ENCODE measurements around the gene DISC1. TPM values are rescaled to one million over a fixed set of nuclear protein-coding genes. Genes with fewer than 3 reads are reported as not detected.

DISC1 gene
- total RNA-seq, 2 donors from 2014 or later: 6.7 to 9.3 TPM

DNA sequence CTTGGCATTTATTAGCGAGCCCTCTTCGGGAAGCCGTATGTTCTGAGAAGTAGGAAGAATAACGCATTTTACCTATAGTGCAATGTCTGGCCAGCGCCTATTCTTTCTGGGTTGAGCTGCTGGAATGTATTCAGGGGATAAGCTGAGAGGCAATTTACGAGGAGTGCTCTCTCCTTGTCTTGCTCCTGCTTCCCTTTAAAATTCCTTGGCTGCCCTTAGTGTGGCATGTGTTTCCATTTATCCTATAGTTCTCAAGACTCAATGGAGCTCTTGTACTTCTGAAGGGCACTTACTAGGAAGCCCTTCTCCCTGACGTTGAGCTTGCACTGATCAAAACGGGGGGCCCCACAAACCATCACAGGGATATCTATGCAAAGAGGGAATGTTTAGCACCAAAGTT, 364.6 kb downstream of the DISC1 start:
- intact Hi-C loops (cut with DNase I): no loop called here
- H3K4me3 ChIP-seq: no peak overlapping the region
- no peaks in the 10 kb centered on the region for H3K9me3 ChIP-seq
- H3K36me3 ChIP-seq: no peaks in the 10 kb centered on the region
- TF ChIP-seq POLR2A (IDR thresholded peaks at IDR 0.05): no peak
- TF ChIP-seq POLR2AphosphoS5 (IDR thresholded peaks at IDR 0.05): no peak
- TF ChIP-seq CTCF (IDR thresholded peaks at IDR 0.05): no peak
- no peaks in the 10 kb centered on the region for H3K4me1 ChIP-seq (replicated peaks)
- H3K27me3 ChIP-seq (replicated peaks; ENCODE audit: insufficient read depth): no peaks in the 10 kb centered on the region
- WGBS: 60% methylated on average over 8 of the region's 8 CpGs
- H3K27ac ChIP-seq: no peak overlapping the region
- DNase-seq (ENCODE audit: low spot score): no peak

GRCh38 chr1:231993968-231994455, 367.4 kb downstream of the DISC1 start:
- 84% methylated on average over 2 of the region's 2 CpGs for WGBS
- no peaks in the 10 kb centered on the region for H3K27me3 ChIP-seq (replicated peaks; ENCODE audit: insufficient read depth)
- intact Hi-C loops (cut with DNase I): no loop called here
- no peaks in the 10 kb centered on the region for H3K4me1 ChIP-seq (replicated peaks)
- H3K9me3 ChIP-seq: no peaks in the 10 kb centered on the region
- H3K4me3 ChIP-seq: no peak overlapping the region
- DNase-seq (ENCODE audit: low spot score): no peak
- no peaks in the 10 kb centered on the region for H3K36me3 ChIP-seq
- TF ChIP-seq CTCF (IDR thresholded peaks at IDR 0.05) (no peak), POLR2A (IDR thresholded peaks at IDR 0.05) (no peak), POLR2AphosphoS5 (IDR thresholded peaks at IDR 0.05) (no peak)
- no peak overlapping the region for H3K27ac ChIP-seq

GRCh38 chr1:231998791-231999190, 372.2 kb downstream of the DISC1 start:
- Histone ChIP-seq H3K4me3 (no peak overlapping the region), H3K9me3 (no peaks in the 10 kb centered on the region), H3K27ac (no peak overlapping the region), H3K27me3 (replicated peaks; ENCODE audit: insufficient read depth) (no peaks in the 10 kb centered on the region), H3K4me1 (replicated peaks) (no peaks in the 10 kb centered on the region), H3K36me3 (no peaks in the 10 kb centered on the region)
- 98% methylated on average over 2 of the region's 2 CpGs for WGBS
- no peak for TF ChIP-seq CTCF (IDR thresholded peaks at IDR 0.05)
- no peak for TF ChIP-seq POLR2A (IDR thresholded peaks at IDR 0.05)
- intact Hi-C loops (cut with DNase I): no loop called here
- no peak for DNase-seq (ENCODE audit: low spot score)

DNA sequence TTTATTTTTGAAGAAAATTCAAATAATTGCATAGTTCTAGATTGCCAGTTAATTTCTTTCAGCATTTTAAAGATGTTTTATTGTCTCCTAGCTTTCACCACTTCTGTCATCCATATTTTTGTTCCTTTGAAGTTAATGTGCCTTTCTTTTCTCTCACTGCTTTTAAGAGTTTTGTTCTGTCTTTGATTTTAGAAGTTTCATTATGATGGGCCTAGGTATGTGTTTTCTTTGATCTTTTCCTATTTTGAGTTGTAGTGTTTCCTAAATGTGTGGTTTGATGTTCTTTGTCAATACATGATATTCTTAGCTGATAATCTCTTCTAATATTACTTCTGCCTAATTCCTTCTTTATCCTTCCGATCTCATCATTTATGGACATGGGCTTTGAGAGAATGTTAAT, 378.7 kb downstream of the DISC1 start:
- Histone ChIP-seq H3K27ac (no peak overlapping the region), H3K9me3 (no peaks in the 10 kb centered on the region), H3K27me3 (replicated peaks; ENCODE audit: insufficient read depth) (no peaks in the 10 kb centered on the region), H3K4me1 (replicated peaks) (no peaks in the 10 kb centered on the region), H3K36me3 (no peaks in the 10 kb centered on the region), H3K4me3 (no peak overlapping the region)
- no peak for TF ChIP-seq POLR2AphosphoS5 (IDR thresholded peaks at IDR 0.05)
- TF ChIP-seq POLR2A (IDR thresholded peaks at IDR 0.05): no peak
- TF ChIP-seq CTCF (IDR thresholded peaks at IDR 0.05): no peak
- 77% methylated on average over 1 of the region's 1 CpG for WGBS
- intact Hi-C loops (cut with DNase I): no loop called here
- no peak for DNase-seq (ENCODE audit: low spot score)

DNA sequence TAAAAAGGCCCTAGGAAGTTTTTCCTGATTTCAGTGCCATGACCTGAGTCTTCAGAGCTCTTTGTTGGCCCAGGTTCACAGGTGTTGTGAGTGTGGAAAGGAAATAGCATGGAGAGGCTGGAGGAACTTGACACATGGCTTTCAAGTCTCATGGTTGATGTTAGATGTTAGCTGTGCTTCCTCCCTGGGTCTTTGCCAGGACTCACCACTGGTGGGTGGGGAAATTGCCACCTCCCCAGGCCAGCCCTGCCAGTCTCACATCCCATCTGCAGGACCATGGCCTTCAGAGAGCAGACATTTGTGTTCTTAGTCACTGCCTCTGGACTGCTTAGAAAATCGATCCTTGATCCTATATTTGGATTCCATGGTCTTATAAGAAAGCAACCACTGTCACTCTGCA, 383.2 kb downstream of the DISC1 start:
- no peaks in the 10 kb centered on the region for H3K4me1 ChIP-seq (replicated peaks)
- WGBS: 76% methylated on average over 1 of the region's 1 CpG
- no peak overlapping the region for H3K27ac ChIP-seq
- H3K27me3 ChIP-seq (replicated peaks; ENCODE audit: insufficient read depth): no peaks in the 10 kb centered on the region
- H3K4me3 ChIP-seq: no peak overlapping the region
- H3K9me3 ChIP-seq: no peaks in the 10 kb centered on the region
- no peak for DNase-seq (ENCODE audit: low spot score)
- intact Hi-C loops (cut with DNase I): no loop called here
- TF ChIP-seq POLR2AphosphoS5 (IDR thresholded peaks at IDR 0.05): no peak
- TF ChIP-seq POLR2A (IDR thresholded peaks at IDR 0.05): no peak
- no peak for TF ChIP-seq CTCF (IDR thresholded peaks at IDR 0.05)
- H3K36me3 ChIP-seq: no peaks in the 10 kb centered on the region
